A549 (cell line): ENCODE results near the gene CHD9.

ENCODE experiments used
- BHLHE40 ChIP-seq: IDR thresholded peaks from 2 replicates; pipeline ENCODE4 v1.6.1; 2012; ENCODE audit warnings: low read depth, low read length, inconsistent platforms
- CHD2 ChIP-seq: fragments of 150-350 bp; IDR thresholded peaks from 2 replicates; pipeline ENCODE4 v1.6.1; 2014; ENCODE audit warnings: low read length; ENCODE audit not compliant: partially characterized antibody
- FOSB ChIP-seq: fragments of 250-450 bp; sonication (Bioruptor Pico); IDR thresholded peaks from 2 replicates; pipeline ENCODE4 v1.5.0; 2020; ENCODE audit warnings: mild to moderate bottlenecking, moderate library complexity
- KDM1A ChIP-seq: fragments of 200-600 bp; sonication (generic); IDR thresholded peaks from 2 replicates; pipeline ENCODE4 v1.6.1; 2016; ENCODE audit warnings: low read depth, mild to moderate bottlenecking
- PBX3 ChIP-seq: IDR thresholded peaks from 2 replicates; pipeline ENCODE4 v1.6.1; 2012
- POLR2A ChIP-seq: IDR thresholded peaks from 2 replicates; pipeline ENCODE4 v1.6.1; 2012; ENCODE audit warnings: mild to moderate bottlenecking, low read length
- RAD21 ChIP-seq, 2 experiments: fragments of >200 bp in 1 of 2; sonication (Bioruptor Twin) in 1 of 2; formaldehyde crosslinking in 1 of 2; IDR thresholded peaks in 1 of 2; conservative IDR thresholded peaks in 1 of 2; 2 replicates in 1 of 2; 3 replicates in 1 of 2; pipeline ENCODE4 v1.6.1; 2012 to 2018; ENCODE audit warnings: inconsistent platforms in 1 of 2
- RCOR1 ChIP-seq: fragments of 150-350 bp; IDR thresholded peaks from 2 replicates; pipeline ENCODE4 v1.6.1; 2014; ENCODE audit warnings: antibody characterized with exemption, low read length, low read depth
- SREBF2 ChIP-seq: fragments of 450-650 bp; IDR thresholded peaks from 2 replicates; pipeline ENCODE4 v1.6.1; 2014; ENCODE audit warnings: mild to moderate bottlenecking, moderate library complexity
- ZNF302 ChIP-seq: fragments of 250-450 bp; sonication (Bioruptor Pico); IDR thresholded peaks from 2 replicates; pipeline ENCODE4 v1.9.0; 2021; ENCODE audit warnings: inconsistent platforms, mild to moderate bottlenecking, moderate library complexity
- TF ChIP-seq, protein P1 (sequence below): fragments of >200 bp; sonication (Bioruptor Twin); formaldehyde crosslinking; IDR thresholded peaks from 3 replicates; pipeline ENCODE4 v1.5.1; 2016
- TF ChIP-seq, protein P2 (sequence below): fragments of 450-650 bp; IDR thresholded peaks from 2 replicates; pipeline ENCODE4 v1.6.1; 2014; ENCODE audit warnings: antibody characterized with exemption
- TF ChIP-seq, protein P3 (sequence below): fragments of 200-600 bp; sonication (generic); IDR thresholded peaks from 2 replicates; pipeline ENCODE4 v1.6.1; 2016; ENCODE audit warnings: antibody characterized with exemption, mild to moderate bottlenecking, moderate library complexity
- TF ChIP-seq, protein P4 (sequence below): IDR thresholded peaks from 2 replicates; pipeline ENCODE4 v1.6.1; 2012

DNA sequence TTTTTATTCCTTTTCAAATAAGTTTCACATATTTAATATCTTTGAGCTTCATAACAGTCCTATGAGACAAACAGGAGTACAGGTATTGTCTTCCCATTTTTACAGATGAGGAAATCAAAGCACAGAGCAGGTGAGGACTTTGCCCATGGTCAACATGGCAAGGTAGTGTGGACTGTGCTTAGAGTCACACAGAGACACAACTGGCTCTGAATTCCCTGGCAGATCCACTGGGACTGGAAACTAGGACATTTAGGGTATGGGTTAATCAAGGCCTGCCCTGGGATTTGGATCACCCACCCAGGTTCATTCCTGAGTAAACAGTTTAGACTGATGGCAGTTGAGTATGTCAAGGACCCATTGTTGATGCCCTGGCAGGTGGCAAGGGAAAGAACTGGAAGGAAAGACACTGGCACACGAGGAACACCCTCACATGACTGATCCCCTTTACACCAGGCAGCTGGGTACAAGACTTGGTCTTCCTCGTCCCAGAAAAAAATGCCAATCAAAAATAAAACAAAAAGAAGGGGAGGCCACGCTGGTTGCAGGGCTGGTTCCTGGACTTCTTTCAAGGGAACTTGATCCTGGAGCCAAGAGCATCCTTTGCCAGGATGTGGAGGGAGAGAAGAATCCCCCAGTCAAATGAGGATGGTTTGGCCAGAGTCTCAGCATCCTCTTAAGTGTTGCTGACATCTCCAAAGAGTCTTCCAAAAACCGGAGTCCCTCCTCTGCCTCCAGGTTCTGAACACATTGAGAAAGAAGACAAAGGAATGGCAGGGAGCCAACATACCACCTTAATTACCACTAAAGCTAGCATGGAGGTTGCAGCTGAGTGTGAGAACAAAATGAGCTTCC, 34.9 kb downstream of the CHD9 start:
- TF ChIP-seq, protein P1, sequence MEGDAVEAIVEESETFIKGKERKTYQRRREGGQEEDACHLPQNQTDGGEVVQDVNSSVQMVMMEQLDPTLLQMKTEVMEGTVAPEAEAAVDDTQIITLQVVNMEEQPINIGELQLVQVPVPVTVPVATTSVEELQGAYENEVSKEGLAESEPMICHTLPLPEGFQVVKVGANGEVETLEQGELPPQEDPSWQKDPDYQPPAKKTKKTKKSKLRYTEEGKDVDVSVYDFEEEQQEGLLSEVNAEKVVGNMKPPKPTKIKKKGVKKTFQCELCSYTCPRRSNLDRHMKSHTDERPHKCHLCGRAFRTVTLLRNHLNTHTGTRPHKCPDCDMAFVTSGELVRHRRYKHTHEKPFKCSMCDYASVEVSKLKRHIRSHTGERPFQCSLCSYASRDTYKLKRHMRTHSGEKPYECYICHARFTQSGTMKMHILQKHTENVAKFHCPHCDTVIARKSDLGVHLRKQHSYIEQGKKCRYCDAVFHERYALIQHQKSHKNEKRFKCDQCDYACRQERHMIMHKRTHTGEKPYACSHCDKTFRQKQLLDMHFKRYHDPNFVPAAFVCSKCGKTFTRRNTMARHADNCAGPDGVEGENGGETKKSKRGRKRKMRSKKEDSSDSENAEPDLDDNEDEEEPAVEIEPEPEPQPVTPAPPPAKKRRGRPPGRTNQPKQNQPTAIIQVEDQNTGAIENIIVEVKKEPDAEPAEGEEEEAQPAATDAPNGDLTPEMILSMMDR = no peak
- TF ChIP-seq CHD2 = no peak
- no peak for TF ChIP-seq PBX3
- TF ChIP-seq POLR2A = no peak
- TF ChIP-seq, protein P2, sequence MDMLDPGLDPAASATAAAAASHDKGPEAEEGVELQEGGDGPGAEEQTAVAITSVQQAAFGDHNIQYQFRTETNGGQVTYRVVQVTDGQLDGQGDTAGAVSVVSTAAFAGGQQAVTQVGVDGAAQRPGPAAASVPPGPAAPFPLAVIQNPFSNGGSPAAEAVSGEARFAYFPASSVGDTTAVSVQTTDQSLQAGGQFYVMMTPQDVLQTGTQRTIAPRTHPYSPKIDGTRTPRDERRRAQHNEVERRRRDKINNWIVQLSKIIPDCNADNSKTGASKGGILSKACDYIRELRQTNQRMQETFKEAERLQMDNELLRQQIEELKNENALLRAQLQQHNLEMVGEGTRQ = no peak
- no peak for TF ChIP-seq FOSB
- TF ChIP-seq KDM1A = no peak
- TF ChIP-seq, protein P3, sequence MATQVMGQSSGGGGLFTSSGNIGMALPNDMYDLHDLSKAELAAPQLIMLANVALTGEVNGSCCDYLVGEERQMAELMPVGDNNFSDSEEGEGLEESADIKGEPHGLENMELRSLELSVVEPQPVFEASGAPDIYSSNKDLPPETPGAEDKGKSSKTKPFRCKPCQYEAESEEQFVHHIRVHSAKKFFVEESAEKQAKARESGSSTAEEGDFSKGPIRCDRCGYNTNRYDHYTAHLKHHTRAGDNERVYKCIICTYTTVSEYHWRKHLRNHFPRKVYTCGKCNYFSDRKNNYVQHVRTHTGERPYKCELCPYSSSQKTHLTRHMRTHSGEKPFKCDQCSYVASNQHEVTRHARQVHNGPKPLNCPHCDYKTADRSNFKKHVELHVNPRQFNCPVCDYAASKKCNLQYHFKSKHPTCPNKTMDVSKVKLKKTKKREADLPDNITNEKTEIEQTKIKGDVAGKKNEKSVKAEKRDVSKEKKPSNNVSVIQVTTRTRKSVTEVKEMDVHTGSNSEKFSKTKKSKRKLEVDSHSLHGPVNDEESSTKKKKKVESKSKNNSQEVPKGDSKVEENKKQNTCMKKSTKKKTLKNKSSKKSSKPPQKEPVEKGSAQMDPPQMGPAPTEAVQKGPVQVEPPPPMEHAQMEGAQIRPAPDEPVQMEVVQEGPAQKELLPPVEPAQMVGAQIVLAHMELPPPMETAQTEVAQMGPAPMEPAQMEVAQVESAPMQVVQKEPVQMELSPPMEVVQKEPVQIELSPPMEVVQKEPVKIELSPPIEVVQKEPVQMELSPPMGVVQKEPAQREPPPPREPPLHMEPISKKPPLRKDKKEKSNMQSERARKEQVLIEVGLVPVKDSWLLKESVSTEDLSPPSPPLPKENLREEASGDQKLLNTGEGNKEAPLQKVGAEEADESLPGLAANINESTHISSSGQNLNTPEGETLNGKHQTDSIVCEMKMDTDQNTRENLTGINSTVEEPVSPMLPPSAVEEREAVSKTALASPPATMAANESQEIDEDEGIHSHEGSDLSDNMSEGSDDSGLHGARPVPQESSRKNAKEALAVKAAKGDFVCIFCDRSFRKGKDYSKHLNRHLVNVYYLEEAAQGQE = no peak
- TF ChIP-seq RAD21 (conservative IDR thresholded peaks at IDR 0.05 in 1 of 2, IDR thresholded peaks at IDR 0.05 in 1 of 2) = no peak
- no peak for TF ChIP-seq SREBF2
- TF ChIP-seq ZNF302 (CRISPR knock-in tag) = no peak
- no peak for TF ChIP-seq RCOR1
- TF ChIP-seq BHLHE40 = no peak
- TF ChIP-seq, protein P4, sequence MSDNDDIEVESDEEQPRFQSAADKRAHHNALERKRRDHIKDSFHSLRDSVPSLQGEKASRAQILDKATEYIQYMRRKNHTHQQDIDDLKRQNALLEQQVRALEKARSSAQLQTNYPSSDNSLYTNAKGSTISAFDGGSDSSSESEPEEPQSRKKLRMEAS = no peak
